Transverse colon (tissue), 4 donors: ENCODE results near the gene POU2F2. TPM values are rescaled to one million over a fixed set of nuclear protein-coding genes. Genes with fewer than 3 reads are reported as not detected.

Experiments used
- DNase-seq: peaks from one replicate; pipeline ENCODE4 v3.0.0-alpha.2; 2019
- H3K27ac ChIP-seq, 4 donors: fragments of 200-600 bp; sonication (generic); 2 replicates each; pipeline ENCODE4 v1.5.1; 2016 to 2018; ENCODE audit warnings: inconsistent platforms in 4 of 4
- H3K27me3 ChIP-seq: fragments of 200-600 bp; sonication (generic); 2 replicates; pipeline ENCODE4 v1.5.1; 2017; ENCODE audit warnings: inconsistent platforms
- H3K36me3 ChIP-seq, 4 donors: fragments of 200-600 bp; sonication (generic); 2 replicates each; pipeline ENCODE4 v1.5.1; 2017 to 2019; ENCODE audit warnings: inconsistent platforms in 4 of 4
- H3K4me1 ChIP-seq, 4 donors: fragments of 200-600 bp; sonication (generic); 2 replicates each; pipeline ENCODE4 v1.5.1; 2017 to 2020; ENCODE audit warnings: inconsistent platforms in 4 of 4
- H3K4me3 ChIP-seq, 4 donors: fragments of 200-600 bp; sonication (generic); 1 replicate in 1 of 4; 2 replicates in 3 of 4; pipeline versions ENCODE4 v1.5.1 to v1.6.1; 2017 to 2019; ENCODE audit warnings: inconsistent platforms in 4 of 4
- H3K9me3 ChIP-seq, 2 donors: fragments of 200-600 bp; sonication (generic); 2 replicates each; pipeline ENCODE4 v1.5.1; 2017 to 2019; ENCODE audit warnings: inconsistent platforms in 2 of 2
- EP300 ChIP-seq: sonication (generic); formaldehyde crosslinking; IDR thresholded peaks from one replicate; pipeline ENCODE4 v1.6.1; 2017; ENCODE audit warnings: antibody characterized with exemption, low read depth
- POLR2A ChIP-seq: fragments of 450-650 bp; IDR thresholded peaks from one replicate; pipeline ENCODE4 v1.6.1; 2016; ENCODE audit warnings: antibody characterized with exemption, mild to moderate bottlenecking, moderate library complexity
- POLR2AphosphoS5 ChIP-seq, 3 donors: sonication (generic); formaldehyde crosslinking; IDR thresholded peaks; one replicate each; pipeline ENCODE4 v1.6.1; 2016; ENCODE audit warnings: antibody characterized with exemption in 3 of 3
- WGBS, 2 donors: methylation state at CpG; one replicate each; pipeline ENCODE4 v1.1.5; 2018; ENCODE audit warnings: low coverage in 1 of 2; 5-methylcytosine and 5-hydroxymethylcytosine counted together
- in situ Hi-C, 4 donors: fragments of 200-750 bp; cut with MboI; loops; one replicate each; pipeline versions ENCODE4 v1.15.0 to v1.15.1; 2017; ENCODE audit warnings: low sequenced_read_pairs in 3 of 4, low pct_ligation_motif_present in 1 of 4, low pct_unique_long_range_greater_than_20kb in 1 of 4
- intact Hi-C: fragments of 100-400 bp; cut with DNase I; formaldehyde crosslinking; loops from one replicate; pipeline ENCODE4 v1.15.1; 2023; ENCODE audit warnings: low total_unique reads
- total RNA-seq, 4 donors: library from RNA; depleted of rRNA; stranded (reverse); fragments of >200 nt; gene quantifications; one replicate each; pipeline ENCODE4 v1.1.0, GENCODE V29; 2016
- TF ChIP-seq, protein P1 (sequence below), 5 experiments: fragments of 200-600 bp in 3 of 5; fragments of 450-650 bp in 2 of 5; sonication (generic) in 3 of 5; IDR thresholded peaks; 1 replicate in 2 of 5; 2 replicates in 3 of 5; pipeline ENCODE4 v1.5.1; 2016 to 2017; ENCODE audit warnings: antibody characterized with exemption in 5 of 5, inconsistent platforms in 3 of 5, mild to moderate bottlenecking in 2 of 5, moderate library complexity in 1 of 5

Gene POU2F2
- total RNA-seq, 4 donors from 2014 or later, result 0.96 to 7.1 (median 3.4) TPM

DNA sequence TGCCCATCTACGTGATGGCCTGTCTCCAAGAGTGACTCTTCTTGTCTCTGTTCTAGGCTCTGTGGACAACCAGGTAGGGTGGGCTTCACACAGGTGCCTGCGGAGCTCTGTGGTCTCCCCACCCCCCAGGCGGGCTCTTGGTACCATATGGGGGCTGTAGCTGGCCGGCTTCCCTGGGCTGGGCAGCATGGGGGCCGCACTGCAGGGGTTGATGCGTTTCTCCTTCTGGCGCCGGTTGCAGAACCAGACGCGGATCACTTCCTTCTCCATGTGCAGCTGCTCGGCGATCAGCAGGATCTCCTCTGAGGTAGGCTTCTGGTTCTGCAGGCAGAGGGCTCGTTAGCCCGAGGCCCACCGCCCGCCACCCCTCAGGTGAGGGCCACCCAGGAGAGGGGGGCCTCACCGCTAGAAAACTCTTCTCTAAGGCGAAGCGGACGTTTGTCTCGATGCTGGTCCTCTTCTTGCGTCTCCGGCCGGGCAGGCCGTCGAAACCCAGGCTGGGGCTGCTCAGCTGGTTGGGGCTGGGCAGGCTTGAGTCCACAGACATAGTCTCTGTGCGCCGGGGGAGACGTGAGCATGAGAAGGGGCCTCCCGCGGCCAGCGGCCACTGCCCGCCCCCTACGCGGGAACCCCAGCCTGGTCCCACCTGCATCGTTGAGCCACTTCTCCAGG lies 37.0 kb downstream of the POU2F2 start:
- TF ChIP-seq POLR2A, result no peak
- no peak for TF ChIP-seq POLR2AphosphoS5 (IDR thresholded peaks at IDR 0.05)
- no peak for TF ChIP-seq EP300
- TF ChIP-seq, protein P1, sequence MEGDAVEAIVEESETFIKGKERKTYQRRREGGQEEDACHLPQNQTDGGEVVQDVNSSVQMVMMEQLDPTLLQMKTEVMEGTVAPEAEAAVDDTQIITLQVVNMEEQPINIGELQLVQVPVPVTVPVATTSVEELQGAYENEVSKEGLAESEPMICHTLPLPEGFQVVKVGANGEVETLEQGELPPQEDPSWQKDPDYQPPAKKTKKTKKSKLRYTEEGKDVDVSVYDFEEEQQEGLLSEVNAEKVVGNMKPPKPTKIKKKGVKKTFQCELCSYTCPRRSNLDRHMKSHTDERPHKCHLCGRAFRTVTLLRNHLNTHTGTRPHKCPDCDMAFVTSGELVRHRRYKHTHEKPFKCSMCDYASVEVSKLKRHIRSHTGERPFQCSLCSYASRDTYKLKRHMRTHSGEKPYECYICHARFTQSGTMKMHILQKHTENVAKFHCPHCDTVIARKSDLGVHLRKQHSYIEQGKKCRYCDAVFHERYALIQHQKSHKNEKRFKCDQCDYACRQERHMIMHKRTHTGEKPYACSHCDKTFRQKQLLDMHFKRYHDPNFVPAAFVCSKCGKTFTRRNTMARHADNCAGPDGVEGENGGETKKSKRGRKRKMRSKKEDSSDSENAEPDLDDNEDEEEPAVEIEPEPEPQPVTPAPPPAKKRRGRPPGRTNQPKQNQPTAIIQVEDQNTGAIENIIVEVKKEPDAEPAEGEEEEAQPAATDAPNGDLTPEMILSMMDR (IDR thresholded peaks at IDR 0.05), result no peak

DNA sequence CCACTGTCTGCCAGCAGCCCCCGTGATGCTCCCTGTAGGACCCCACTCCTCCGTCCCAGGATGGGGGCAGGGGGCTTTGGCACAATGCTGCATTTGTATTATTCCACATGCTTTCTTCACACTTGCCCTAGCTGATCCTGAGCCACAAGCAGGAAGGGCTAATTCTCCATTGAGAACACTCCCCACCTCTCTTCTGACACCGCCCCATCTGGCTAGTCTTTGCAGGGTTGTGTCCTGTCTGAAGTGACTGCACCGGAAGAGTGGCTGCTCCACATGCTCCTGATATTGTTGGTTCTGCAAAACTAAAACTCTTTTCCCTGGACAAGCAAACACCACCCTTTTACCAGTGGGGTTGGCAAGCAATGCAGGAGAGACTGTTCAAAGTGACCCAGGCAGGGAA lies 38.3 kb downstream of the POU2F2 start:
- in situ Hi-C loops (no loop called here), intact Hi-C loops (no loop called here)
- H3K36me3 ChIP-seq, result no peaks in the 10 kb centered on the region
- TF ChIP-seq POLR2AphosphoS5 (IDR thresholded peaks at IDR 0.05) (no peak), EP300 (no peak), POLR2A (no peak)
- TF ChIP-seq, protein P1 (IDR thresholded peaks at IDR 0.05), result no peak
- peaks cover 10 to 18% (median 16%) of the 10 kb centered on the region in 4 donors for H3K4me1 ChIP-seq
- no peak for DNase-seq
- WGBS, 2 donors, result 42% methylated on average over 4 of the region's 4 CpGs; no CpG with 5 or more reads in 1 of the 2 donors
- H3K27ac ChIP-seq, result no peak overlapping the region
- no peaks in the 10 kb centered on the region for H3K27me3 ChIP-seq
- no peaks in the 10 kb centered on the region for H3K9me3 ChIP-seq
- H3K4me3 ChIP-seq, result no peak overlapping the region

More for the DNA sequence above, 37.0 kb downstream of the POU2F2 start:
- H3K36me3 ChIP-seq, result no peaks in the 10 kb centered on the region
- H3K4me3 ChIP-seq, result no peak overlapping the region
- 88 to 93% methylated on average over 3 to 23 of the region's 36 CpGs for WGBS, 2 donors
- intact Hi-C loops (no loop called here), in situ Hi-C loops (no loop called here)
- H3K9me3 ChIP-seq, result no peaks in the 10 kb centered on the region
- H3K4me1 ChIP-seq, result peaks cover 8 to 18% (median 12%) of the 10 kb centered on the region in 4 donors
- H3K27ac ChIP-seq, result no peak overlapping the region
- no peaks in the 10 kb centered on the region for H3K27me3 ChIP-seq
- DNase-seq, result no peak

- no peaks in the 10 kb centered on the region for H3K36me3 ChIP-seq
- H3K9me3 ChIP-seq, result no peaks in the 10 kb centered on the region
- intact Hi-C loops, result no loop called here
- 48 to 56% methylated on average over 3 to 4 of the region's 4 CpGs for WGBS, 2 donors
- no peak for DNase-seq
- no peaks in the 10 kb centered on the region for H3K27me3 ChIP-seq
- peaks cover 12 to 22% (median 19%) of the 10 kb centered on the region in 4 donors for H3K4me1 ChIP-seq
- no peak overlapping the region for H3K4me3 ChIP-seq
- H3K27ac ChIP-seq, result no peak overlapping the region
- in situ Hi-C loops, result no loop called here
- TF ChIP-seq, protein P1 (IDR thresholded peaks at IDR 0.05), result no peak
- TF ChIP-seq POLR2A (no peak), POLR2AphosphoS5 (IDR thresholded peaks at IDR 0.05) (no peak), EP300 (no peak)
These were observed 38.7 kb downstream of the POU2F2 start for GRCh38 chr19:42093505-42093904.

DNA sequence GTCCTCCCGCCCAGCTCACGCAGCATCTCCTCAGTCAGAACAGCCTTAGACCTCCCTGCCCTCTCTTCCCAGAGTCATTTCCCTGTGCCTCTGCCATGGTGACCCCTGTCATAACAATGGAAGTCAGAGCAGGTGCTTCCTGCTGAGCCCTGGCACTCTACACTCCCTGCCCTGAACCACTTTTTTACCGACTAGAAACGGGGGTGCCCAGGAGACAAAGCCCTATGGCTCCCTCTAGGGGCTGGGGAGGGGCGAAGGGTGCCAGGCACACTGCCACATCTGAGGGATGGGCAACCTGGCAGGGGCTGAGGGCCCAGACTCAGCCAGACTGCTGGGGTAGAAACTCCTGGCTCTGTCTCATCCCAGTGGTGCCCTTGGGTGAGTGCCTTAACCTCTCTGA lies 39.9 kb downstream of the POU2F2 start:
- intact Hi-C loops, result no loop called here
- Histone ChIP-seq H3K9me3 (no peaks in the 10 kb centered on the region), H3K36me3 (no peaks in the 10 kb centered on the region), H3K27ac (peak overlapping the region in 2 of 4 donors; percentile 14 to 44), H3K4me3 (no peak overlapping the region), H3K27me3 (no peaks in the 10 kb centered on the region), H3K4me1 (peaks cover 12 to 23% (median 20%) of the 10 kb centered on the region in 4 donors)
- DNase-seq, result peak; percentile 65
- TF ChIP-seq POLR2A, result no peak
- TF ChIP-seq, protein P1 (IDR thresholded peaks at IDR 0.05), result peak; percentile 40 to 54 (median 48)
- 19% methylated on average over 5 of the region's 5 CpGs; no CpG with 5 or more reads in 1 of the 2 donors for WGBS, 2 donors
- in situ Hi-C loops, result no loop called here
